ENCODE results near the gene UBE2U.
A peak's percentile ranks its signal among the peaks of the same experiment; 100 is the strongest.

Gene UBE2U

DNA sequence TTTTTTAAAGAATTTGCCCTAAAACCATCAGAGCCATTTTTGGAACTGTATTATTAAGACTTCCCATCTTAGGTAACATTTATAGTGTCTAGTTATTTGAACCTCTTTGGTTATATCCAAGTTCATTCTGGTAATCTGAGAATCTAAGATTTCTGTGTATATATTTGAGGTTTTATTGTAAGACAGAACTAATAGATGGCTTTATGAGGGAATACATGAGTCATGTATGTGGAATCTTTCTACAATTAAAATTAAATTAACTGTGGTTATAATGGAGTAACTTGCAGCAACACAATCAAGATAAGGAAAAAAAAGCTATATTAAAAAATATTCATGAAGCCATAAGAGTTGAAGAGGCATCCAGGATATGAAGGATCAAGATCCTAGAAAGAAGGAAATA, 92.1 kb downstream of the UBE2U start:
- peak; percentile 55 for DNase-seq

DNA sequence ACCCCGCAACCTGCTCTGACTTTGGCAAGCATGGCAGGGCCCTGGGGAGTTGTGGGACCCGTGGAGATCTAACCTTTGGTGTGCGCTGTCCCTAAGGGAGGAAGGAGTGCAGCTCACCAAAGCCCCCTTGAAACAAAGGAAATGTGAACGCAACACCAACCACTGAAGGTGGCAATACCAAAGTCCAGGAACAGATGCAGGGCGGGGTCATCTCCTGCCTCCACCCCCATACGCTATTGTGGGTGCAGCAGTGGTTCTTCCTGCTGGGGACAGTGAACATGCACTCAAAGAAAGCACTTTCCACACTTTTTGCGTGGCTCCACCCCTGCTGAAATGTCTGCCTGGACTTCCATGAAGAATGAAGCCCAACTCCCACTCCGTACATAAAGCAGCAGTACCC, 93.0 kb downstream of the UBE2U start:
- DNase-seq: no peak

DNA sequence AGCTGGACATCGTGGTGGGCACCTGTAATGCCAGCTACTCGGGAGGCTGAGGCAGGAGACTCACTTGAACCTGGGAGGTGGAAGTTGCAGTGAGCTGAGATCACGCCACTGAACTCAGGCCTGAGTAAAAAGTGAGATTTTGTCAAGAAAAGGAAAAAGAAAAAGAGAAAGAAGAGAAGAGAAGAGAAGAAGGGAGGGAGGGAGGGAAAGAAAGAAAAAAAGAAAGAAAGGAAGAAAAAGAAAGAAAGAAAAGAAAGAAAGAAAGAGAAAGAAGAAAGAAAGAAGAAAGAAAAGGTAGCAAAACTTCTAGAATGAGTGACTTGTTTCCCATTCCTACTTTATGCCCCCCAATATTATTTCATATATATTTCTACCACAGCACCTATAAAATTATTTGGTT, 98.8 kb downstream of the UBE2U start:
- no peak for DNase-seq

DNA sequence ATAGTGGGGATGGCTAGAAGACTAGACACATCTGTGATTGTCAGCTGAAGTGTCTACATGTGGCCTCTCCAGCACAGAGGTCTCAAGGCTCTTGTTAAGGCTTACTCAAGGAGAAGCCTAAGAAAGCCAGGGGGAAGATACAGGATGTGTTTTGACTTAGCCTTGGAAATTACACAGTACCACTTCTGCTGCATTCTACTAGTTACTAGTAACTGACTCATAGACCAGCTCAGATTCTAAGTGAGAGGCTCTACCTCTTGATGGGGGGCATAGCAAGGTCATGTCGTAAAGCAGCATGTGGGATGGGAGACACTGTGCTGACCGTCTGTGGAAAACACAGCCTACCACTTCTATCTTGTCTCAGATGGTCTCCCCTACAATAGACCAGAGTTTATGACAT, 99.5 kb downstream of the UBE2U start:
- DNase-seq: peak; percentile 78

DNA sequence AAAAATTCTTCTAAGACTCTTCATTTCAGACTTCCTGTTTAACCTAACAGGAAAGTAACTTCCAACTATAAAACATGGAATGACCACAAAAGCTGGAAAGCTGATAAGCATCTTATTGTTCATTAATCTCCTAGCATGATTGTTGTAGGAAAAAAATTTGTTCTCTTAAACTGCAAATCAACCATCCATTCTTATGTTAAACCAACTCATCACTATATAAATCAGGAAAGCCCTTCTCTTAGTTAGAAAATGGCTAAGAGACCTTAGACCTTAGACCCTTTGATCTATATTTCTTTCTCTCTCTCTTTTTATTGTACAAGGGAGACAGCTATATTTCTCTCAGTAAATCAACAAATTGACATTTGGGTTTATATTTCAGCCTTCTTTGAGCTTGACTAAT, 101.4 kb downstream of the UBE2U start:
- DNase-seq: peak; percentile 45

DNA sequence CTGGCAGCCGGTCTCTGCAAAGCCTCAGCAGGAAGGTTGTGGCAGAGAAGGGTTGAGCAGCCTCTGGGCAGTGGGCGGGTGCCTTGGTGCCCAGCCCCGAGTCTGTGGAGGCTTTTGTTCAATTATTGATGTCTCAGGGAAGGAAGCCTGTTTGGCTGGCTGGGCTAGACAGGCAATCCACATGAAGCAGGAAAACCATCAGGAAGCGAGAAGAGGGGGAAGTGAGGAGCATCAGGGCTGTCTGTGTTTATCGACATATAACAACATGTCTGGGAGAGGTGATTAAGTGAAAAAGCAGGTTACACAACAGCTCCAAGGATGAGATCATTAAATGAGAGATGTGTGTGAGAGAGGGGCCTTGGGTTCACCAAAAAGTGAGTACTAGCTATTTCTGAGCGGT, 105.4 kb downstream of the UBE2U start:
- DNase-seq: peak; percentile 35

DNA sequence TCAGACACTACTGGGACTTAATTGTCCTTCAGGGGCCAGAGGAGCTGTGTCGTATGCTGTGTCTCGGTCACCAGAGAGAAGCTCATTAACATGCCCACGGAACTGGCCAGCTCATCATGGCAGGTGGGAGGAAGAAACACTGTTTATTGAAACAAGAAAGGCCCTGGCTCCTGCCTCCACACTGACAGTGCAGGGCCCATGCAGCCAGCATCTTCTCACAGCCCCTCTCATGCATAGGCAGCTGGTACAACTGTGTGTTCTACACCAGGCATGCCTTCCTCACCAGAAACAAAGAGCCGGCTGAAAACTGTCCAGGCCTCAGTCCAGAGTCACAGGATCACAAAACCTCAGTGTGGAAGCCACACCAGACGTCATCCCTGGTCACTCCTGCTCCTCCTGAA, 106.0 kb downstream of the UBE2U start:
- DNase-seq: no peak

DNA sequence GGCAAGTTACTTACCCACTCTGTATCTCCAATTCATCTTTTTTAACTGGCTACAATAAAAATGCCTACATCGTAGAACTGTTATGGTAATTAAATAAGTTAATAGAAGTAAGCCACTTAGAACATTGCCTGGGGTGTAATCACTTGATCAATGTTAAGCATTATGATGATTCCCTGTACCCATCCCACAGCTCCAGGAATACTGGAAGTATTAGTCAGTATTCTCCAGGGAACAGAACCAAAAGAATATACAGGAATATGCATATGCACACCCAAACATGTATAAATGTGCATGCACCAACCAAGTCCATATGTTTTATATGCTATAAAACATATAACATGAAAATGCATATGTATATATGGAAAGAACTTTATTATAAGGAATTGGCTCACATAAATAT, 107.3 kb downstream of the UBE2U start:
- no peak for DNase-seq

DNA sequence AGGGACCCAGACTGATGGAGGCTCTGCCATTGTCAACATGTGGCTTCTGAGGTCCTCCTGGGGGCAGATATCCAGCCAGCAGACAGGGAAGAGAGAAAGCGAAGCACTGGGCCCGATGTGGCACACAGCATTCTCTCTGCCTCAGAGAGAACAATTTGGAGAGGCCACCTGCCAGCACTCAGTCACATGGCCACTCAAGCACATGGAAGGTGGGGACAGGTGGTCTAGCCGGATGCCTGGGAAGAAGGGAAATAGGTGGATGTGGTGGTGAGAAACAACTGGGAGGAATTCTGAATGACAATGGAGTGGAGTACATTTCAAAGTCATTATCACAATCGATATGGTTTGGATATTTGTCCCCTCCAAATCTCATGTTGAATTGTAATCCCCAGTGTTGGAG, 109.0 kb downstream of the UBE2U start:
- DNase-seq: no peak

DNA sequence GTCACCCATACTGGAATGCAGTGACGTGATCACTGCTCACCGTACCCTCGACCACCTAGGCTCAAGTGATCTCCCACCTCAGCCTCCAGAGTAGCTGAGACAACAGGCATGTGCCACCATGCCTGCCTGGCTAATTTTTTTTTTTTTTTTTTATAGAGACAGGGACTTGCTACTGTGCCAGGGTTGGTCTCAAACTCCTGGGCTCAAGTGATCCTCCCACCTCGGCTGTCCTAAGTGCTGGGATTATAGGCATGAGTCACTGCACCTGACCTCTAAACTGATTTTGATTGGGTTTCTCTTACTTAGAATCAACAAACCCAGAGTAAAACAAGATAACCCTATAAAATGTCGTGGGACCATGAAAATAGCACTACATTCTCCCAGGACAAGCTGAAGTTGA, 112.0 kb downstream of the UBE2U start:
- DNase-seq: no peak
